WTC11 (cell line): ENCODE measurements around the gene ZFP3.

ENCODE experiments used
- ATF3 ChIP-seq: sonication (generic); formaldehyde crosslinking; conservative IDR thresholded peaks from 2 replicates; pipeline ENCODE4 v1.8.1; 2022; ENCODE audit warnings: mild to moderate bottlenecking, missing genetic modification reagents
- CTCF ChIP-seq: fragments of 200-600 bp; IDR thresholded peaks from 2 replicates; pipeline ENCODE4 v1.8.0; 2022; ENCODE audit warnings: antibody characterized with exemption
- ESRRA ChIP-seq: sonication (generic); formaldehyde crosslinking; IDR thresholded peaks from 2 replicates; pipeline ENCODE4 v1.8.1; 2022; ENCODE audit warnings: mild to moderate bottlenecking, missing genetic modification reagents, borderline replicate concordance
- ETV6 ChIP-seq: sonication (generic); formaldehyde crosslinking; IDR thresholded peaks from 2 replicates; pipeline ENCODE4 v1.8.1; 2022; ENCODE audit warnings: mild to moderate bottlenecking, missing genetic modification reagents
- MAX ChIP-seq: sonication (generic); formaldehyde crosslinking; IDR thresholded peaks from 2 replicates; pipeline ENCODE4 v1.8.0; 2022; ENCODE audit warnings: mild to moderate bottlenecking, missing genetic modification reagents
- SMAD3 ChIP-seq: sonication (generic); formaldehyde crosslinking; IDR thresholded peaks from 2 replicates; pipeline ENCODE4 v1.8.0; 2022; ENCODE audit warnings: missing genetic modification reagents, mild to moderate bottlenecking, borderline replicate concordance
- STAT6 ChIP-seq: sonication (generic); formaldehyde crosslinking; conservative IDR thresholded peaks from 2 replicates; pipeline ENCODE4 v1.8.1; 2023; ENCODE audit warnings: mild to moderate bottlenecking, low read depth, missing genetic modification reagents, moderate library complexity
- ZBTB21 ChIP-seq: sonication (generic); formaldehyde crosslinking; IDR thresholded peaks from 2 replicates; pipeline ENCODE4 v1.8.1; 2023; ENCODE audit warnings: mild to moderate bottlenecking, missing genetic modification reagents, borderline replicate concordance
- ZNF121 ChIP-seq: sonication (generic); formaldehyde crosslinking; IDR thresholded peaks from 2 replicates; pipeline ENCODE4 v1.8.0; 2023; ENCODE audit warnings: missing genetic modification reagents

GRCh38 chr17:5121186-5121841, 43.0 kb downstream of the ZFP3 start:
- TF ChIP-seq CTCF: no peak
- TF ChIP-seq MAX (CRISPR knock-in tag): no peak
- no peak for TF ChIP-seq SMAD3 (CRISPR knock-in tag)
- TF ChIP-seq ATF3 (CRISPR knock-in tag): no peak
- TF ChIP-seq ESRRA (CRISPR knock-in tag): no peak
- no peak for TF ChIP-seq STAT6
- no peak for TF ChIP-seq ETV6
- TF ChIP-seq ZNF121 (CRISPR knock-in tag): no peak
- TF ChIP-seq ZBTB21 (CRISPR knock-in tag): no peak
